GM21515 (cell line): ENCODE results near the gene ZNF568.
A peak's percentile ranks its signal among the peaks of the same experiment; 100 is the strongest.

Experiments used
- ATAC-seq: cut with Tn5 transposase; IDR thresholded peaks from one replicate; pipeline ENCODE4 v1.9.1; 2021; ENCODE audit not compliant: unreplicated experiment

ZNF568 gene

DNA sequence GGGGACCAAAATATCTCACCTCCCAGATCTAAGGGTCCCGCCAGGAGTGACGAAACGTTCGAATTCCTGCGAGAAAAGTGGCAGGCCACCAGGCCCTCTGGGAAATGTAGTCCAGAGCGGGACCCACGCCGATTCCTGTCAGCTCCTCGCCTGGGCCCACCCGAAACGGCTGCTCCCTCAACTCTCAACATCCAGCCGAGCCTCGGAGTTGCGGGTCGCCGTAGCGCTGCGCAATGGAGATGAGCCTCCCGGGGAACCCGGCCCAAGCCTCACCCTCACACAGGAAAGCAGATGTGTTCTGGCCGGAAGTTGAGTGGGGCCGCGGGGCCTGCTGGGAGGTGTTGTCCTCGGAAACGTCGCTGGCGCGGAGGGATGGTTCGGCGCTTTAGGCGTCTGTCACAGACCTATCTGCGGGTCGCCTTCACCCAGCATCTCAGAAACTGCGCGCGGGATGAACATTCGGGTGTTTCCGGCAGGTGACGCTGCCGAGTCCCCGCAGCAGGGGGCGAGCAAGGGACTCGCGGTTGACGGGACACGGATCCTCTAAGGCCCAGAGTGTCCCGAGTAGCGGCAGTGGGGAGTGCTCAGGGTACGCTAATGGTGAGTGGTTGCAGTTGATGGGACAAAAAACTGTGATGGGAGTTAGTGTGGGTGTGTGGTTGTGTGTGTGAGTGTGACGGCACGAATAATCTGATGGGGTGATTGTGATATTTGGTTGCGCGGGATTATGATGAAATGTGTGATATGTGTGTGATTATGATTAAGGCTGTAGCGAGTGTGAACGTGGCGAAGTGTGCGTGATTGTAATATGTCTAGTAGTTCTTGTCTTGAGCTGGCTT is at the start of gene ZNF568, which contains the start of gene ZNF829:
ZNF568 (plus strand) TSS at position 341 of the 839 bp plus-strand sequence. CDS start 6,439 bp downstream, outside the sequence.
ZNF829 (minus strand) TSS at position 300 of the 839 bp plus-strand sequence. CDS start 1,124 bp downstream, outside the sequence.
- ATAC-seq = peak; percentile 86

DNA sequence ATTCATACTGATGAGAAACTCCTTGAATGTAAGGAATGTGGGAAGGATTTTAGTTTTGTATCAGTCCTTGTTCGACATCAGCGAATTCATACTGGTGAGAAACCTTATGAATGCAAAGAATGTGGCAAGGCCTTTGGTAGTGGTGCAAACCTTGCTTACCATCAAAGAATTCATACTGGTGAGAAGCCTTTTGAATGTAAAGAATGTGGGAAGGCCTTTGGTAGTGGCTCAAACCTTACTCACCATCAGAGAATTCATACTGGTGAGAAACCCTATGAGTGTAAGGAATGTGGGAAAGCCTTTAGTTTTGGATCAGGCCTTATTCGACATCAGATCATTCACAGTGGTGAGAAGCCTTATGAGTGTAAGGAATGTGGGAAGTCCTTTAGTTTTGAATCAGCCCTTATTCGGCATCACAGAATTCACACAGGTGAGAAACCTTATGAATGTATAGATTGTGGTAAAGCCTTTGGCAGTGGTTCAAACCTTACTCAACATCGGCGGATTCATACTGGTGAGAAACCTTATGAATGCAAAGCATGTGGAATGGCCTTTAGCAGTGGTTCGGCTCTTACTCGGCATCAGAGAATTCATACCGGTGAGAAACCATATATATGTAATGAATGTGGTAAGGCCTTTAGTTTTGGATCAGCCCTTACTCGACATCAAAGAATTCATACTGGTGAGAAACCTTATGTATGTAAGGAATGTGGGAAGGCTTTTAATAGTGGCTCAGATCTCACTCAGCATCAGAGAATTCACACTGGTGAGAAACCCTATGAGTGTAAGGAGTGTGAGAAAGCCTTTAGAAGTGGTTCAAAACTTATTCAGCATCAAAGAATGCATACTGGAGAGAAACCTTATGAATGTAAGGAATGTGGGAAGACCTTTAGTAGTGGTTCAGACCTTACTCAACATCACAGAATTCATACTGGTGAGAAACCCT is 38.9 kb upstream of the ZNF568 start:
- no peak for ATAC-seq

DNA sequence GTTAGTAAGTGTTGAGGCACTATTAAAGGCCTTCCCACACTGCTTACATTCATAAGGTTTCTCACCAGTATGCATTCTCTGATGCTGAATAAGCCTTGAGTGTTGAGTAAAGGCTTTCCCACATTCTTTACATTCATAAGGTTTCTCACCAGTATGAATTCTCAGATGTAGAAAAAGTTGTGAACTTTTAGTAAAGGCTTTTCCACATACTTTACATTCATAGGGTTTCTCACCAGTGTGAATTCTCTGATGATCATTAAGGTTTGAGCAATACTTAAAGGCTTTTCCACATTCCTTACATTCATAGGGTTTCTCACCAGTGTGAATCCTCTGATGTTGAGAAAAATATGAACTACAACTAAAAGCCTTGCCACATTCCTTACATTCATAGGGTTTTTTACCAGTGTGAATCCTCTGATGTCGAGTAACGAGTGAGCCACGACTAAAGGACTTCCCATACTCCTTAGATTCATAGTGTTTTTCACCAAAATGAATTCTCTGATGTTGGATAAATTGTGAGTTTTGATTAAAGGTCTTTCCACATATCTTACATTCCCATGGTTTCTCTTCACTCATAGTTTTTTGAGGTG is 24.3 kb upstream of the ZNF568 start:
- no peak for ATAC-seq

DNA sequence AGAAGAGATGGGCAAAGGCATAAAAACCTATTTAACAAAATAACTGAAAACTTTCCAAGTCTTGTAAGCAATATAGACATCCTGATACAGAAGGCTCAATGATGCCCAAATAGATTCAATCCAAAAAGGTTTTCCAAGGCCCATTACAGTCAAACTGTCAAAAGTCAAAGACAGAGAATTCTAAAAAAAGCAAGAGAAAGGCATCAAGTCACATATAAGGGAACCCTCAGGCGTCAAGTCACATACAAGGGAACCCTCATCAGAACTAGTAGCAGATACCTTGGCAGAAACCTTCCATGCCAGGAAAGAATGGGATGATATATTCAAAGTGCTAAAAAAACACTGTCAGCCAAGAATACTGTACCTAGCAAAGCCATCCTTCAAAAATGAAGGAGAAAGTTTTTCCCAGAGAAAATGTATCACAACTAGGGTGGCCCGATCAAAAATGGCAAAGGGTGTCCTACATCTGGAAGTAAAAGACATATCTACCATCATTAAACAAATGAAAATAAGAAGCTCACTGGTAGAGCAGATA is 21.2 kb upstream of the ZNF568 start:
- no peak for ATAC-seq

DNA sequence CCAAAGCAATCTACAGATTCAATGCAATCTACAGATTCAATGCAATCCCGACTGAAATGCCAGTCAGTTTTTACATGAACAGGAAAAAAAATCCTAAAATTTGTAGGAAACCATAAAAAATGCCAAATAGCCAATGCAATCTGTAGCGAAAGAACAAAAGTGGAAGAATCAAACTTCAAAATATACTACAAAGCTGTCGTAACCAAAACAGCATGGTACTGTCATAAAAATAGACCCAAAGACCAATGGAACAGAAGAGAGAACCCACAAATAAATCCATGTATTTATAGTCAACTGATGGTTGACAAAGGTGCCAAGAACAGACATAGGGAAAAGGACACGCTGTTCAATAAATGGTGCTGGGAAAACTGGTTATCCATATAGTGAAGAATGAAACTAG is 17.7 kb upstream of the ZNF568 start:
- no peak for ATAC-seq

DNA sequence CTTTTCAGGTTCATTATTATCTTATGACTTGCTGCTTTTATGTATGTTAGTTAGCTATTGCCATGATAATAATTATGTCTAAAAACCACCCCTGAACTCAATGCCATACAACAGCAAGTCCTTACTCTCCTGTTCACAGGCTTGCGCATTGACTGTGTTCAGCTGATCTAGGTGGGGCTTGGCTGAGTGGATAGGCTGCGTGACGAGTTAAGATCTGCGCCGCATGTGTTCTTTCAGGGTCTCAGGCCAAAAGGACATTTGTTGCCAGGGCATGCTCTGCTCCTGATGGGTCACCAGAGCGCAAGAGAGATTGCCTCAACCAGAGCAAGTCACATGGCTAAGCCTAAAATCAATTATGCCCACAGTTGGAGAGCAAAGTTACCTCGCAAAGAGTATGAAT is 859 bp downstream of the ZNF568 start:
- ATAC-seq = no peak

DNA sequence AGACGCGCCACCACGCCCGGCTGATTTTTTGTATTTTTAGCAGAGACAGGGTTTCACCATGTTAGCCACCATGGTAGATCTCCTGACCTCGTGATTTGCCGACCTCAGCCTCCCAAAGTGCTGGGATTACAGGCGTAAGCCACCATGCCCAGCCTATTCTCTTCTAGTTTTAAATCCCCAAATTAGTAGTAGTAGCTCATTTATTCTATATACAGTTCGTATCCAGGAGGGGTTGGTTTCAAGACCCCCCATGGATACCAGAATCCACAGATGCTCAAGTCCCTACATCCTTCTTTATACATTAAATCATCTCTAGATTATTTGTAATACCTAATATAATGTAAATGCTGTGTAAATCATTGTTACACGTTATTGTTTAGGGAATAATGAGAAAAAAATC is 2.0 kb downstream of the ZNF568 start:
- ATAC-seq = no peak

DNA sequence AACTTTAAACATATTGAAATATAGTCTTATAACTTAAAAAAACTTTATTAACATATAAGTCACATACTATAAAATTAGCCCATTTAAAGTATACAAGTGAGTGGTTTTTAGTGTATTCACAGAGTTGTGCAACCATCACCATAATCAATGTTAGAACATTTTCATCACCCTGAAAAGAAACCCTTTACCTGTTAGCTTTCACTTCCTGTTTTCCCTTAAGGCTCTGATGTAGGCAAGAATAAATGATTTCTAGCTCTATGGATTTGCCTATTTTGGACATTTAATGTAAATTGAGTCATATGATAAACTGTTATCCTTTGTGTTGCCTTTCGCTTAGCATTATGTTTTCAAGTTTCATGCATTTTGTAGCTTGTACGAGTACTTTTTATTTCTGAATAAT is 15.6 kb downstream of the ZNF568 start:
- no peak for ATAC-seq

DNA sequence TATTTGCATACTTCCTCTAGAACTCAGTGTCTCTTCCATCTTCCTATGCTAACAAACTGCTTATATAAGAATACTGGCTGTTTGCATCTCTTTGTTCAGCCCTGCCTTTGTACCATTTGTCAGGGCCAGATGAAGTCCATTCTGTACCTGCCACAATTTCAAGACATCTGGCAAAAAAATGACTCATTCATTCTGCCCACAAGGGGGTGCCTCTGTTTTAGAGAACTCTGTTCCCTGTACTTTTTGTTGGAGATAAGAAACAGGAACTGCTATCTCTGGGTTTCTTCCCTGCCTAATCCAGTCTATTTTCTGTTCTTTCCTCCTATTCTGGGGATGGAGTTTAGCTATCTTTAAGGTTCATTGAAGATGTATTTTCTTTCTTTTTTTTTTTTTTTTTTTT is 23.0 kb downstream of the ZNF568 start:
- ATAC-seq = no peak

DNA sequence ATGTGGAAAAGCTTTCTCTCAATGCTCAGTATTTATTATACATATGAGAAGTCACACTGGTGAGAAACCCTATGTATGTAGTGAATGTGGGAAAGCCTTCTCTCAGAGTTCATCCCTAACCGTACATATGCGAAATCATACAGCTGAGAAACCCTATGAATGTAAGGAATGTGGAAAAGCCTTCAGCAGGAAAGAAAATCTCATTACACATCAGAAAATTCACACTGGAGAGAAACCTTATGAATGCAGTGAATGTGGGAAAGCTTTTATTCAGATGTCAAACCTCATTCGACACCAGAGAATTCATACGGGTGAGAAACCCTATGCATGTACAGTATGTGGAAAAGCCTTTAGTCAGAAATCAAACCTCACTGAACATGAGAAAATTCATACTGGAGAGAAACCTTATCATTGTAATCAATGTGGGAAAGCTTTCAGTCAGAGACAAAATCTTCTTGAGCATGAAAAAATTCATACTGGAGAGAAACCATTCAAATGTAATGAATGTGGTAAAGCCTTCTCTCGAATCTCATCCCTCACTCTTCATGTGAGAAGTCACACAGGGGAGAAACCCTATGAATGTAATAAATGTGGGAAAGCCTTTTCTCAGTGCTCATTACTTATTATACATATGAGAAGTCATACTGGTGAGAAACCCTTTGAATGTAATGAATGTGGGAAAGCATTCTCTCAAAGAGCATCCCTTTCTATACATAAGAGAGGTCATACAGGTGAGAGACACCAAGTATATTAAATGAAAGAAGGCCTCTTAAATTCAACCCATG is 34.4 kb downstream of the ZNF568 start:
- no peak for ATAC-seq

DNA sequence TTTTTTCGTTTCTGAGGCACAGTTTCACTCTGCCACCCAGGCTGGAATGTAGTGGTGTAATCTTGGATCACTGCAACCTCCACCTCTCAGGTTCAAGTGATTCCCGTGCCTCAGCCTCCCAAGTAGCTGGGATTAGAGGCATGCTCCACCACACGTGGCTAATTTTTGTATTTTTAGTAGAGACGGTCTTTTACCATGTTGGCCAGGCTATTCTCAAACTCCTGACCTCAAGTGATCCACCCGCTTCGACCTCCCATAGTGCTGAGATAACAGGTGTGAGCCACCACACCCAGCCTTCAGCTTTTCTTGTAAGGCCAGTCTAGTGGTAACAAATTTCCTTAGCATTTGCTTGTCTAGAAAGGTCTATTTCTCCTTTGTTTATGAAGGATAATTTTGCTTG is 46.2 kb downstream of the ZNF568 start:
- ATAC-seq = no peak

DNA sequence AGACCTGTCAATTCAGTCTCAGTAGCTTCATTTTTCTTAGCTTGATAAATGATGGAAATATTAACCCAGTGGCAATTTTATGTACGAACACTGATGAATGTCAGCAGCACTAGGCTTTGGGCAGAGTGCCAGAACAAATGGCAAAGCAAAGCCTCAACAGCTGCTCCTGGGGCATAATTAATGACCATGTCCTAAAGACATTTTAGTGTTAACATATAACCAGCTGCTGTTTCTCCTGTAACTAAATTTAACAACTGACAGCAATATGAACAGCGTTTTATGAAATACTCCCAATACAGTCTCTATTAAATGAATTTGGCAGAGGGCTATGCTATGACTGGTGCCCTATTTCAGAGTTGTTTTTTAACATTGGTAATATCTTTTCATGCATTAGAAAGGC is 47.1 kb downstream of the ZNF568 start:
- ATAC-seq = no peak

DNA sequence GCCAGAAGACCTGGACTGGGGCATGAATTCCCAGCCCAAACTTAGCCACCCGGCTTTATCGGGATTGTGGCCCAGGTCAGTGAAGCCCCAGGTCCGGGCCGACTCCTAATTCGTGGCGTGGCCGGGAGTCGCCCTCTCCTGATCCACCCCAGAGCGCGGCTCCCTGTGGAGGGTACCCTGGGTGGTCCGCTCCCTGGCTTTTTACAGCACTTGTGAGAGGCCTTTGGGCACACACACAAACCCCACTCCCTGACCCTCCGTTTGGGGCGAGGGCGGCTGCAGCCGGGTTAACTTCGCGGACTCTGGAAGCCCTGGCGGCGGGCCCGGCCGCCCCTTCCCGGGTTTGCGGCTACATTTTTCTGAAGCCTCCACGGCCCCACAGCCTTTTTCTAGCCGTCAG is 56.4 kb downstream of the ZNF568 start:
- no peak for ATAC-seq

DNA sequence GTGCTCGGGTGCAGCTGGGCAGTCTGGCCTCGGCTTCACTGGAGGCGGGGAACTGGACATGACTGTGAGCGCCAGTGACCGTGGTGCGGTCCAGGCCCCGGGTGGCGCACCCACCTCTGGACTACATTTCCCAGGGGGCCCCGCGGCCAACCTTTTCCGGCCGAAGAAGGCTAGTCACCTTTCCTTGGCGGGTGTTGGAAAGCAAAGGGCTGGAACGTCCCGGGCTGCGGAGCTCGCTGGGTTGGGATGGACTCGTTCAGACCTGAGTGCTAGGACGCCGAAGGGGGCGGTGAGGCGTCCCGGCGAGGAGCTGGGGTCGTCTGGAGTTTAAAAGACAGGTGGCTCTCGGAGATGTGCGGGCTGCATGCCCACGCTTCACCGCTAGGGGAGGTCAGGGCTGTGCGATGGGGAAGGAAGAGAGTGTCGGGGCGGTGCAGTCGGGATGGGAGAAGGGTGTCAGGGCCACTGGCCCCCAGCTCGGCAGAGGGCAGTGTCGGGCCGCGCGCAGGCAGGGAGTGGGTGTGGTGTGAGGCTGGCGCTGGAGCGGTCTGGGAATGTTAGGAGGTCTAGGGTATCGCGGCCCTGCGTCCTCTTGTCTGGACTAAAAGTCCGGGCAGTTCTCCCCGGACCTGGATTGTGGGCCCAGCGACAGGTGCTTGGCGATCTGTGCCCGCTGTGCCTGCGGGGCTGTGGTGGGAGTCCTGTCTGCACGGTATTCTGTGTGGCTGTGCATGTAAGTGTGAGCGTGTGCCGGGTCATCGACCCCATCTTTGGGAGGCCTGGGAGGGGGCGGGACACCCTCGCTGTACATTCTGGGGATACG is 57.1 kb downstream of the ZNF568 start:
- ATAC-seq = no peak

DNA sequence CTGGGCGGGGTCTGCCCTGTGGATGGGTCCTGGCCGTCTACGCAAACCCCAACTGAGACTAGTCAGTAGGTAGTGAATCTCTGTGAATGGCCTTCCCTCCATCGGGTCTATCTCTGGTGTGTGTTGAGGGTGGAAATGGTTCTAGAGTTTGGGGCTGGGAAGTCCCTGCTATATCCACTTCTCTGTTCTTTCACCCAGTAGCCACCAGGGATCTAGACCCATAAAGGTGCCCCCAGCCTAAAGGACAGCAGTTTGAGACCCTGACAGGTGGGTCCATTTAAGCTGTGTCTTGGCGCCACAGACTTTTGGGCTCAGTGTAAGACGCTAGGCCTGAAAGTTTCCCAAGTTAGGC is 57.7 kb downstream of the ZNF568 start:
- no peak for ATAC-seq

DNA sequence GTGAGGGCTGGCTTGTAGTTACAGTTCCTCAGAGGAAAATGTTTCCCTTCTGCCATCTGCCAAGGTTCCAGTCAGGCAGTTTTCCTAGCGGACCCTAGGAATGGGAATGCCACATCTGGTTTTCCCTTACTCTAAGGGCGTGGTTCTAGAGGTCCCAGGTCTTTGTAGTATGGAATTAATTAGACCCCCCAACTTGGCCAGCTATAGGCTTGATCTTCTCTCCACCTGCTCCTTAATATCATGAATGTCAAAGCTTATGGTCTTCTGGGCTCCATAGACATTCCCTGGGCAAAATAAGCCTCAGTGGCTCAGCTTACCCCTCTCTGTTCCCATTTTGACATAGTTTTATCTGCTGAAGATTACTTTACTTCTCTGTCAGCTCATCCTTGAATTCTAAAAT is 70.0 kb downstream of the ZNF568 start:
- ATAC-seq = no peak

DNA sequence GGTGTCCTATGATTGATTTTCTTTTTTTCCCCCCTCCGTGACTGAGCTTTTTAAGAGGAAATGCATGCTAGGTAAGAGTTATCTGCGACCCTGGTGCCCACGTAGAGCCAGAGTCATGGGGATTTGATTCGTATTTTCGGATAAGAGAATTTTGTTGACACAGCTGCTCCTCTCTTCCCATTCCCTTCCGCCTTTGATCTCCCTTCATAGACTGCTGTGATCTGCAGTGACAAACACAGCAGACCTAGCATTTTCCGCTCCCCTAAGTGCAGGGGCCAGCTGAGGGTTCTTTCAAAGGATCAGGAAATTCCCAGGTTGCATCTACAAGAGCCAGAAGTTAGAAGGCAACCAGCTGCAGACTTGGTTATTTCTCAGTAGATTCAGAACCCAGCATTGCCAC is 70.5 kb downstream of the ZNF568 start:
- no peak for ATAC-seq

DNA sequence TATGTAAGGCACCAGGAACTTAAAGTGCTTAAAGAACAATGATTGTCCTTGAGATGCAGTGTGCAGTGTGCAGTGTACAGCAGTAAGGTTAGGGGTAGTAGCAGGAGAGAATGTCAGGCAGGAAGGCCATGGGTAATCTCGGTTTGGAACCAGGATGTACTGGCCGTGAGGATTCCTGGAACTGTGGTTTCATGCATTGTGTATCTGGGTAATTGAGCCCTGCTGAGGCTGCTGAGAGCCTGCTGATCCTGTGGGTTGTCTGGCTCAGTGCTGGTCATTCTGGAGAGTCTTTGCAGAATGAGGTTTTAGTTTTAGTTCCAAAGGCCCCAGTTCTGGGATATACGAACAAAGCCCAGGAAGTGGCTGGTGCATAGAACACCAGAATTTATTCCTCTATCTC is 71.0 kb downstream of the ZNF568 start:
- ATAC-seq = no peak

DNA sequence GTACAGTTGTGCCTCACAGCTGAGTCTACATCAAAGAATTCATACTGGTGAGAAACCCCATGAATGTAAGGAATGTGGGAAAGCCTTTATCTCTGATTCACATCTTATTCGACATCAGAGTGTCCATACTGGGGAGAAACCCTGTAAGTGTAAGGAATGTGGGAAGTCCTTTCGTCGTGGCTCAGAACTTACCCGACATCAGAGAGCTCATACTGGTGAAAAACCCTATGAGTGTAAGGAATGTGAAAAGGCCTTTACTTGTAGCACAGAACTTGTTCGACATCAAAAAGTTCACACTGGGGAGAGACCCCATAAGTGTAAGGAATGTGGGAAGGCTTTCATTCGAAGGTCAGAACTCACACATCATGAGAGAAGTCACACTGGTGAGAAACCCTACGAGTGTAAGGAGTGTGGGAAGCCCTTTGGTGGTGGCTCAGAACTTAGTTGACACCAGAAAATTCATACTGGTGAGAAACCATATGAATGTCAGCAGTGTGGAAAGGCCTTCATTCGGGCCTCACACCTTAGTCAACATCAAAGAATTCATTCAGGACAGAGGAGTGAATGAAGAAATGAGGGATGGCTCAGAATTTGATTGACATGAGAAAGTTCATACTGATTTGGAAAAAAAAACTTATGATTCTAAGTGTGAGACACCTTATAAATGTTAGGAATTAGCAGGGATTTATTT is 81.2 kb downstream of the ZNF568 start:
- ATAC-seq = no peak
